NCI-H69 (cell line): ENCODE data around the gene EXOC7.
"Not testable (repeated sequence)": the region's sequence is repeated elsewhere in the genome, so short reads cannot be mapped to it uniquely, and the experiment has no call there.

ENCODE experiments used
- DNase-seq: peaks from one replicate; lab custom pipeline; 2025; lab: John Stamatoyannopoulos, UW

EXOC7 gene

GRCh38 chr17:76042868-76043267 is 60.7 kb downstream of the EXOC7 start:
- not testable (repeated sequence) for DNase-seq

DNA sequence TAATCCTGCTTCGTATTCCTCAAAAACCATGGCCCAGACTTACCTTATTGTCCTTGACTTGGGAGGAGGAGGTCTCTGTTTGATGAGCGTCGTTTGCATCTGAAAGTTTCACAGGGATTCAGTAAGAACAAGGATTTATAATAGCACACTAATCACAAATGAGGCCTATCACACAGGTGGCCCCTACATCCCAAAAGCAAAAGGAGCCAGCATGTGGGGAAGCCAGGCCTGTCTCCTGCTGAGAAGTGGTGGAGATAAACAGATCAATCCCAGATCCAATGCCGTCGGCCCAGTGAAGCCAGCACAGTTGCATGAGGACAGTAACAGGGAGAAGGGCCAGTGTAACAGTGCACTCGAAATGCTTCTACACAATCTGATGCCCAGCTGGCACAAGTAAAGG is 63.2 kb downstream of the EXOC7 start:
- no peak for DNase-seq

- DNase-seq = no peak
Measured at GRCh38 chr17:76039121-76039520, 64.5 kb downstream of the EXOC7 start.

DNA sequence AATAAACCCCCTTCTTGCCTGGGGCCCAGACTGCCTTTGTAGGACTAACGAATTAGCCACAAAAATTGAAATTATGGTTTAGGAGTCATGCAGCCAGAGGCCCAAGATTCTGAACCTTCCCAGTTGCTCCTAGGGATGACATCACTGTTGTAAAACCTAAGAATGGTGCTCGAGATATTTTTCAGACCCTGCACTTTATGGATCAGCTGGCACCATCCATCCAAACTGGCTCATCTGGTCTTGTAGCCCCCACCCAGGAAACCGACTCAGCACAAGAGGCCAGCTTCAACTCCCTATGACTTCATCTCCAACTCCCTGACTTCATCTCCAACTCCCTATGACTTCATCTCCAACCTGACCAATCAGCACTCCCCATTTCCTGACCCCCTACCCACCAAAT is 65.5 kb downstream of the EXOC7 start:
- DNase-seq = no peak

DNA sequence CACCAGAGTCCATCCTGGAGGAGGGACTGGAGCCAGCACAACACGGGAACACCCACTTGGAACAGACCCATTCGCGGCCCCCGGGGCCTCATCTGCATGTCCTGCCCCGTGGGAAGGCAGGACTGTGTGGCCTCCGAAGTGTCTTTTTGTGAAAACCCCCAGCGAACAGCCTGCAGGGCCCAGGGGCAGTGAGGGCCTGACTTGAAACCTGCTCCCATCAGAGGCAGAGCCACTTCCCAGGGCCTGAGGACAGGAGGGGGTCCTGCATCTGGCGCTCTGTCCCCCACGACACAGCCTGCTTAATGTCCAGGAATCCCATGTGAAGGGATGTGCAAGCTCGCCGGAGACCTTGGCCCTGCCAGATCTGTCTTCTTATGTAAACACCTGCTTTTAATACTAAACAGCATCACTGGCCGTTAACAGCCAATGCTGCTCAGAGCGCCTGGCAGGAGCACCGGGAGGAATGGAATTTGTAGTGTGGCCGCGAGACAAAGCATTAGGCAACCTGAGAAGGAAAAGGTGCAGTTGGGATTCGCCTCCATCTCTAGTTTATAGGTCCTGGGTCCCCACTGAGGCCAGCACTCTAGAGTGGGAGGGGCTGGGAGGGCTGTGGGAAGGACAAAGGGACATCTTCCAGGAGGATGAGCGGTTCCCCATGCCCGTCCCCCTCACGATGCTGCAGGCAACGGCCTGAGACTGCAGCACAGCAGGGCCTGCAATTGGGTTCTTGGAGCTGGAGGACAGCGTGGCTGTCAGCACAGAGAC is 66.9 kb downstream of the EXOC7 start:
- no peak for DNase-seq

DNA sequence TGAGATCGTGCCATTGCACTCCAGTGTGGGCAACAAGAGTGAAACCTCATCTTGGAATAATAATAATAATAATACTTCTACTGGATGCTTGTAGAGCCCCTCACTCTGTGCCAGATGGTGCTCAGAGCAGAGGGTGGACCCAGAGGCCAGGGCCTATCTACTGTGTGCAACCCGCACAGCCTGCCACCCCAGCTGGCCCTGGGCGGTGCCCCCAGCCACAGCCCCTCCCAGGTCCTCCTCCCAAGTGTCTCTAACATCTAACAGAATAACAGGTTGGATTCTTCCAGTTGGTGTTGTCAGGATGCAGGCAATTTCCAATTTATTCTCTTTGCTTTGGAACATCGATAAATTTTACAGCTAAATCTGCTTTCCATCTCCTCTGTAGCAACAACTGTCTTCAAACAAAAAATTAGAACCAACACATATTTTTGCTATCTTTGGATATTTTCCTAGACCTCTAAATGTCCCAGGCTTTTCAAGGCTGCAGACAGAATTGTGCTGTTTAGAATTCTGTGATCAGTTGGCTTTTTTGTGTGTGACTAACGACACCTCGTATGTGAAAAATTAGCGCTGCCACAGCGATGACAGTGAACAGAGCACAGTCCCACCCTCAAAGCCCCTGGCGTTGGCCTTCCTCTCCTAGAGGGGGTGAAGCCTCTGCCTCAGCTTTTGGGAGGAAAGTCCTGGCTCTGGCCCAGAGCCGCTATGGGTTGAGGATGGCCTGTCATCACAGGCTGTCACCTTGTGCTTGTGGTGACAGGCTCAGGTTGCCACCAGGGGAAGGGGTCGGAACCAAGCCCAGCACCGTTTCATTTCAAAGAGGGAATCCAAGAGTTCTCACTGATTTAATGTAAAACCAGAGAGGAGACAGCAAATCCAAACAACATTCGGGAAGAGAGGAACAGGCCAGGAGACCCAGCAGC is 68.9 kb downstream of the EXOC7 start:
- no peak for DNase-seq

GRCh38 chr17:76033139-76033538 is 70.4 kb downstream of the EXOC7 start:
- DNase-seq = no peak

- no peak for DNase-seq
Measured at GRCh38 chr17:76032780-76033108, 70.8 kb downstream of the EXOC7 start.

GRCh38 chr17:76032073-76032779 is 71.4 kb downstream of the EXOC7 start:
- peak; percentile 98 for DNase-seq
